DMS 273 (cell line): Measurements from ENCODE around the gene GCH1.
"Not testable (repeated sequence)": the region's sequence is repeated elsewhere in the genome, so short reads cannot be mapped to it uniquely, and the experiment has no call there.

Experiments
- DNase-seq: peaks from one replicate; lab custom pipeline; 2025; ENCODE audit not compliant: unreplicated experiment; lab: John Stamatoyannopoulos, UW

The GCH1 gene

DNA sequence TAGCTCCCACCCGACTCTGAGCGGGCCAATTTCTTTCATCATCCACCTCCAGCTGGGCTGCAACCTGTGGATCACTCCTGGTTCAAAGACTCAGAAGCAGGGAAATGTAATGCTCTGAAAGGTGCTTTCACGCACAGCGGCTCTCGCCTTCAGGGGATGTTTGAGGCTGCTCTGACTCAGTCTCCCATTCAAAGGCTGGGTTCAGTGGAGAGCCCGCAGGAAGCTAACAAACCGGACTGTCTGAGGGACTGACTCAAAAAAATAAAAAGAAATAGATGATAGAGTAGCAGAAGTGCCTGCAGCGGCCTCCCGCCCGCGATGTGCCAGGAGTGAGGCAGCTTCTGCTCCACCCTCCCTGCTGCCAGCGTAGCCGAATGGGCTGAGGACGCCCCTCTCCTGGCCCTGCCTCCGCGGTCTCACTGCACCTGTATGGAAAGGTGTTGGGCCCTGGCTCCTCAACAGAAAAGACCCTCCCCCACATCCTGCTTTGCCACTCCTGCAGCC lies 98.0 kb downstream of the GCH1 start:
- peak; percentile 25 for DNase-seq

GRCh38 chr14:54803926-54804537 lies 98.6 kb downstream of the GCH1 start:
- no peak for DNase-seq

GRCh38 chr14:54803396-54803795 lies 99.2 kb downstream of the GCH1 start:
- no peak for DNase-seq

DNA sequence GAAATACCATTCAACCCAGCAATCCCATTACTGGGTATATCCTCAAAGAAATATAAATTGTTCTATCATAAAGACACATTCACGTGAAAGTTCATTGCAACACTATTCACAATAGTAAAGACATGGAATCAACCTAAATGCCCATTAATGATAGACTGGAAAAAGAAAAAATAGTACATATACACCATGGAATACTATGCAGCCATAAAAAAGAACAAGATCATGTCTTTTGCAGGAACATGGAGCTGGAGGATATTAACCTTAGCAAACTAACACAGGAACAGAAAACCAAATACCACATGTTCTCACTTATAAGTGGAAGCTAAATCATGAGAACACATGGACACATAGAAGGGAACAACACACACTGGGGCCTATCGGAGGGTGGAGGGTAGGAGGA lies 101.1 kb downstream of the GCH1 start:
- DNase-seq: not testable (repeated sequence)

DNA sequence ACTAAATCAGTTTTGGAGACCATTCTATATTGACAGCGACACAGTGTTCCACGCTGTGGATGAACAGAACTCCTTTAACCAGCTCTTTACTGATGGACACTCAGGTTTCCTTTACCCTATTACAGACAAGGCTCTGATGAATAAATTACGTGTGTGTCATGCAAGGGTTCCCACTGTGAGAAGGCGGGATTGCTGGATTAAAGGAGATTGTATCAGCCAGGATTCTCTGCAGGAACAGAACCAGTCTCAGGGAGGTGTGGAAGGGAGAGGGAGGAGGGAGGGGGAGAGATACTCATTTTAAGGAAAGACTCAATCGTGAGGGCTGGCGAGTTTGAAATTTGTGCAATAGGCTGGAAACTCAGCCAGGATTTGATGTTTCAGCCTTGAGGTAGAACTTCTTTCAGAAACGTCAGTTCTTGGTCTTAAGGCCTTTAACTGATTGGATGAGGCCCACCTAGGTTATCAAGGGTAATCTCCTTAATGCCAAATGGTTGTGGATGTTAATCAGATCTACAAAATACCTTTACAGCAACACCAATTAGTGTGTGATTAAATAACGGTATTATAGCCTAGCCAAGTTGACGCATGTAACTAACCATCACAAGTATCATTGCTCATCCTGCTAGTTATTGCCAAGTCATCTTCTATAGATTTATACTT lies 104.0 kb downstream of the GCH1 start:
- DNase-seq: no peak

DNA sequence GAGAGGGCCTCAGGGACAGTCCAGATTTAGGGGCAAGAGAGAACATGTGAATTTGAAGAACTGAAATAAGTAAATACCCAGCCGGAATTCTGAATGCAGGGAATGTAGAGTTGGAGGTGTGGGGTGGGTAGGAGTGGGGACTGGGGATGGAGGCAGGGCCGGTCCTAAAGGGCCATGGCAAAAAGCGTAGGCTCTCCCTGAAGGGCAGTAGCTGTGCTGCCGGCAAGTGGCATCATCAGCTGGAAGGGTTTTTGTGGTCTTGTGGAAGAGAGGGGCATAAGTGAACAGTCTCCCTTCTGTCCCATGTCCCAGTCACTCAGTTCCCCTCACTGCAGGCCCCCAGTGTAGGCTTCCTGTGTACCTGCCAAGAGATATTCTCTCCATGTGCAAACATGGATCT lies 104.6 kb downstream of the GCH1 start:
- DNase-seq: no peak

DNA sequence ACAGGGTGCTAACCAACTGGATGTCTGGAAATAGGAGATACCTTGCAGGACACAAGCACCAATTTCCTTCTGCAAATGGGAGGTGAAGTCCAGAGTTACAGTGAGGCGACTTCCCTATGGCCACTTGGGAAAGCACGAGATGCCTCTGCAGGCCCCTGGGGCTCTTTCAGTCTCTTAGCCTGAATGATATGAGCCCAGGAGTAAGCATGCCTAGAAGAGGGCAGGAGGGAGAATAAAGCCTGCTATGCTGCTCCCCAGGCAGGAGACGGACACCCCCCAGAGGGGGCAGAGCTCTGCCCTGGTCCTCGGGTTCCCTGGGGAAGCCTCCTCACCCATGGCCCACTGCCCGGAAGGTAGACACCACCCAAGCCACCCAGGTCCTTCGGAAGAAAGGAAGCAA lies 105.1 kb downstream of the GCH1 start:
- DNase-seq: no peak

- DNase-seq: no peak
Observed at GRCh38 chr14:54796961-54797360, 105.7 kb downstream of the GCH1 start.

DNA sequence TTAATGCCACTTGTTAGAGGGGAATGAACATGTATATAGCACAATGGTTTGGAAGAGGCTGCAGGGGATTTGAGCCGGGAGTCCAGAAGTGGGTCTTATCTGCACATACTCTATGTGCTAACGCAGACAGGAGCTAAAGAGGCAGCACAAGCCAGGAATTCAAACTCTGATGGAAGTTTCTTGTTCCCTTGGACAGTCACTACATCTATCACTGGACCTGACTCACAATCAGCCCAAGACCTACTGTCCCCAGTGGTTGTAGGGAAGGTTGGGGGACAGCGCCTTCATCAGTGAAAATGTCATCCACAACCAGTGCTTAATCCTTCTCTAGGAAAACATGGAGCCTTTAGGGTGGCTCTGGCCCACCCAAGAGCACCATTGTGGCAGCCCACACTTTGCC lies 107.8 kb downstream of the GCH1 start:
- DNase-seq: no peak

DNA sequence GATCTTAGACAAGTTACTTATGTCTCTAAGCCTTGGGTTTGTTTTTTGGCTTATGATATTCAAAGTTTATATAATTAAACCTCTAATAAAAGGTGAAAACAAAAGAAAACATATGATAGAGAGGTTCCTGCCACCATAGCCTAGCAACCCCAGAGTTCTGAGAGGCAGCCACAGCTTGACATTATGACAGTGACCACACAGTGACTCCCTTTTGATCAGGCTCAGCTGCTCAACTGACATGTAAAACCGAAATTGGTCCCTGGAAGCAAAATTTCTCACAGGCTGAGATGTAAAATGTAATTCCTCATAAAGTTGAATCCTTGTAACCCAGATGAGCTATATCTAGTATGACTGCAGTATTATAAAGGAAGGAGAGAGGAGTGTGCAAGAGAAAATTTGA lies 108.5 kb downstream of the GCH1 start:
- no peak for DNase-seq

DNA sequence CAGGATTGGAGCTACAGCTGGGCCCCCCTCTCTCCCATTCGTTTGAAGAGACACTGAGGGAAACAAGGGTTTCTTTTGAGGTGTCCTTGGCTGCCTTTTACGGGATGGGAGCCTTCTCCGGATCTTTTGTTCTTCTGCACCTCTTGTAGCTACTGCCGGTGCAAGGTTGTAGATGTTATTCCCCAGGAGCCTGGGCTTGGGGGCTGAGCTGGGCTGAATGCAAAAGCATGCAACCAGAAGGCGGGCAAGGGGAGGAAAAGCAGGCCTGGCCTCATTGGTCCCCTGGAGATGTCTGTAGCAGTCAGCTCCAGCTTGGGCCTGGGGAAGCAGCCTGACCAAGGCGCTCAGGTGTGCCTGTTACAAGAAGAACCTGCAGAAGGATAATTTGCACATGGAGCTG lies 110.3 kb downstream of the GCH1 start:
- no peak for DNase-seq
